Esophagus muscularis mucosa (tissue), 4 donors: ENCODE data around the gene CAPRIN1. TPM values are rescaled to one million over a fixed set of nuclear protein-coding genes. Genes with fewer than 3 reads are reported as not detected.

Experiments
- DNase-seq: peaks from one replicate; pipeline ENCODE4 v3.0.0-alpha.2; 2017; ENCODE audit errors: extremely low spot score
- H3K27ac ChIP-seq, 4 donors: fragments of 200-600 bp; sonication (generic); replicated peaks in 1 of 4; 1 replicate in 3 of 4; 2 replicates in 1 of 4; pipeline ENCODE4 v1.5.1; 2016 to 2019; ENCODE audit warnings: mild to moderate bottlenecking in 1 of 4
- H3K27me3 ChIP-seq, 4 donors: fragments of 200-600 bp; sonication (generic); one replicate each; pipeline versions ENCODE4 v1.5.1 to v1.6.0; 2016 to 2019
- H3K36me3 ChIP-seq, 4 donors: fragments of 200-600 bp; sonication (generic); one replicate each; pipeline ENCODE4 v1.5.1; 2016 to 2019
- H3K4me1 ChIP-seq, 4 donors: fragments of 200-600 bp; sonication (generic); one replicate each; pipeline ENCODE4 v1.5.1; 2016 to 2019
- H3K4me3 ChIP-seq, 4 donors: fragments of 200-600 bp; sonication (generic); 1 replicate in 2 of 4; 2 replicates in 2 of 4; pipeline ENCODE4 v1.5.1; 2016 to 2019; ENCODE audit warnings: mild to moderate bottlenecking in 4 of 4, moderate library complexity in 1 of 4
- H3K9me3 ChIP-seq, 4 donors: fragments of 200-600 bp; sonication (generic); 1 replicate in 3 of 4; 2 replicates in 1 of 4; pipeline ENCODE4 v1.5.1; 2016 to 2019
- EP300 ChIP-seq: sonication (generic); formaldehyde crosslinking; IDR thresholded peaks from one replicate; pipeline ENCODE4 v1.6.1; 2017; ENCODE audit warnings: antibody characterized with exemption
- POLR2A ChIP-seq: fragments of 450-650 bp; IDR thresholded peaks from one replicate; pipeline ENCODE4 v1.6.1; 2017; ENCODE audit warnings: antibody characterized with exemption, moderate library complexity, mild to moderate bottlenecking, low read depth
- POLR2AphosphoS5 ChIP-seq, 2 donors: sonication (generic); formaldehyde crosslinking; IDR thresholded peaks; one replicate each; pipeline ENCODE4 v1.6.1; 2017; ENCODE audit warnings: antibody characterized with exemption in 2 of 2
- WGBS: methylation state at CpG from one replicate; pipeline ENCODE4 v1.1.5; 2018; 5-methylcytosine and 5-hydroxymethylcytosine counted together
- intact Hi-C: fragments of 100-400 bp; cut with DNase I; formaldehyde crosslinking; loops from one replicate; pipeline ENCODE4 v1.15.1; 2023
- total RNA-seq, 4 donors: library from RNA; depleted of rRNA; stranded (reverse); fragments of >200 nt; gene quantifications; one replicate each; pipeline versions ENCODE4 v1.1.0 to v1.2.1, GENCODE V29; 2016
- TF ChIP-seq, protein P1 (sequence below), 3 experiments: fragments of 200-600 bp in 2 of 3; fragments of 450-650 bp in 1 of 3; sonication (generic) in 2 of 3; IDR thresholded peaks; one replicate each; pipeline ENCODE4 v1.5.1; 2017 to 2019; ENCODE audit warnings: antibody characterized with exemption in 3 of 3, mild to moderate bottlenecking in 2 of 3, moderate library complexity in 1 of 3

The CAPRIN1 gene
- total RNA-seq, 4 donors from 2014 or later: 99.9 to 152 (median 103) TPM

DNA sequence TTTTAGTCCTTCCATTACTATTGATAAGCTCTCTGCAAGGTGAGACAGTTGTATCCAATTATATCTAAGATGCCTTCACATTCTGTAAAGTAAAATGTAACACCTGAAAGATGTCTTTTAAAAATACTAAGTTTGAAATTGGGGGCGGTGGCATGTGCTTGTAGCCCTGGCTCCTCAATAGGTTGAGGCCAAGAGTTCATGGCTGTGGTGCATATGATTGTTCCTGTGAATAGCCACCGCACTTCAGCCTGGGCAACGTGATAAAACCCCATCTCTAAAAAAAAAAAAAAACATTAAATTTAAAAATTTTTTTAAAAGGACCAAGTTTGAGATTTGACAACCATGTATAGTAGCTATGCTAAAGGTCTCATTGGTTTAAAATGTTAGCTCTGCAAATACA, 20.5 kb downstream of the CAPRIN1 start:
- WGBS: 81% methylated on average over 3 of the region's 3 CpGs
- H3K4me1 ChIP-seq: peaks cover 26 to 52% (median 38%) of the 10 kb centered on the region in 4 donors
- H3K36me3 ChIP-seq: peaks cover 15 to 54% (median 42%) of the 10 kb centered on the region in 4 donors

GRCh38 chr11:34072832-34073231, 21.3 kb downstream of the CAPRIN1 start:
- 80% methylated on average over 2 of the region's 2 CpGs for WGBS
- H3K4me3 ChIP-seq: no peak overlapping the region
- intact Hi-C loops: no loop called here
- H3K4me1 ChIP-seq: peaks cover 21 to 44% (median 30%) of the 10 kb centered on the region in 4 donors
- H3K36me3 ChIP-seq: peaks cover 15 to 62% (median 50%) of the 10 kb centered on the region in 4 donors
- DNase-seq: no peak
- H3K27ac ChIP-seq: no peak overlapping the region
- H3K9me3 ChIP-seq: no peaks in the 10 kb centered on the region
- no peaks in the 10 kb centered on the region for H3K27me3 ChIP-seq
- TF ChIP-seq POLR2AphosphoS5 (IDR thresholded peaks at IDR 0.05): no peak
- TF ChIP-seq POLR2A: no peak
- TF ChIP-seq, protein P1, sequence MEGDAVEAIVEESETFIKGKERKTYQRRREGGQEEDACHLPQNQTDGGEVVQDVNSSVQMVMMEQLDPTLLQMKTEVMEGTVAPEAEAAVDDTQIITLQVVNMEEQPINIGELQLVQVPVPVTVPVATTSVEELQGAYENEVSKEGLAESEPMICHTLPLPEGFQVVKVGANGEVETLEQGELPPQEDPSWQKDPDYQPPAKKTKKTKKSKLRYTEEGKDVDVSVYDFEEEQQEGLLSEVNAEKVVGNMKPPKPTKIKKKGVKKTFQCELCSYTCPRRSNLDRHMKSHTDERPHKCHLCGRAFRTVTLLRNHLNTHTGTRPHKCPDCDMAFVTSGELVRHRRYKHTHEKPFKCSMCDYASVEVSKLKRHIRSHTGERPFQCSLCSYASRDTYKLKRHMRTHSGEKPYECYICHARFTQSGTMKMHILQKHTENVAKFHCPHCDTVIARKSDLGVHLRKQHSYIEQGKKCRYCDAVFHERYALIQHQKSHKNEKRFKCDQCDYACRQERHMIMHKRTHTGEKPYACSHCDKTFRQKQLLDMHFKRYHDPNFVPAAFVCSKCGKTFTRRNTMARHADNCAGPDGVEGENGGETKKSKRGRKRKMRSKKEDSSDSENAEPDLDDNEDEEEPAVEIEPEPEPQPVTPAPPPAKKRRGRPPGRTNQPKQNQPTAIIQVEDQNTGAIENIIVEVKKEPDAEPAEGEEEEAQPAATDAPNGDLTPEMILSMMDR (IDR thresholded peaks at IDR 0.05): no peak
- no peak for TF ChIP-seq EP300

More for the DNA sequence above, 20.5 kb downstream of the CAPRIN1 start:
- intact Hi-C loops: no loop called here
- H3K27ac ChIP-seq: no peak overlapping the region
- TF ChIP-seq POLR2A (no peak), EP300 (no peak), POLR2AphosphoS5 (IDR thresholded peaks at IDR 0.05) (no peak)
- TF ChIP-seq, protein P1 (IDR thresholded peaks at IDR 0.05): no peak
- H3K4me3 ChIP-seq: no peak overlapping the region
- DNase-seq: no peak
- no peaks in the 10 kb centered on the region for H3K27me3 ChIP-seq
- no peaks in the 10 kb centered on the region for H3K9me3 ChIP-seq

DNA sequence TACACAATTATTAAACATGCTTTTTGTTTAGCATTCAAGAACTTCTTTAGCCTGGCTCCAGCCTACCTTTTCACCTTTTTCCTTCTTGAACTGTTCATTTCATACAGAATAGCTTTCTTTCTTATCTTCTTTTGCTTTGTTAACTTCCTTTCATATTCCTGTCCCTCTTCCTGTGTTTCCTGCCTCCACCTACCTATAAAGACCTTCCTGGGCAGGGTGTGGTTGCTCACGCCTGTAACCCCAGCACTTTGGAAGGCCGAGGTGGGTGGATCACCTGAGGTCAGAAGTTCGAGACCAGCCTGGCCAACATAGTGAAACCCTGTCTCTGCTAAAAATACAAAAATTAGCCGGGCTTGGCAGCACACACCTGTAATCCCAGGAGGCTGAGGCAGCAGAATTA, 22.9 kb downstream of the CAPRIN1 start:
- H3K4me1 ChIP-seq: peaks cover 5 to 35% (median 15%) of the 10 kb centered on the region in 4 donors
- no peak for DNase-seq
- H3K4me3 ChIP-seq: no peak overlapping the region
- intact Hi-C loops: no loop called here
- peaks cover 19 to 78% (median 58%) of the 10 kb centered on the region in 4 donors for H3K36me3 ChIP-seq
- no peaks in the 10 kb centered on the region for H3K27me3 ChIP-seq
- no peaks in the 10 kb centered on the region for H3K9me3 ChIP-seq
- TF ChIP-seq POLR2AphosphoS5 (IDR thresholded peaks at IDR 0.05): no peak
- TF ChIP-seq POLR2A: no peak
- 83% methylated on average over 4 of the region's 4 CpGs for WGBS
- peak overlapping the region in 1 of 4 donors; percentile 1 for H3K27ac ChIP-seq

DNA sequence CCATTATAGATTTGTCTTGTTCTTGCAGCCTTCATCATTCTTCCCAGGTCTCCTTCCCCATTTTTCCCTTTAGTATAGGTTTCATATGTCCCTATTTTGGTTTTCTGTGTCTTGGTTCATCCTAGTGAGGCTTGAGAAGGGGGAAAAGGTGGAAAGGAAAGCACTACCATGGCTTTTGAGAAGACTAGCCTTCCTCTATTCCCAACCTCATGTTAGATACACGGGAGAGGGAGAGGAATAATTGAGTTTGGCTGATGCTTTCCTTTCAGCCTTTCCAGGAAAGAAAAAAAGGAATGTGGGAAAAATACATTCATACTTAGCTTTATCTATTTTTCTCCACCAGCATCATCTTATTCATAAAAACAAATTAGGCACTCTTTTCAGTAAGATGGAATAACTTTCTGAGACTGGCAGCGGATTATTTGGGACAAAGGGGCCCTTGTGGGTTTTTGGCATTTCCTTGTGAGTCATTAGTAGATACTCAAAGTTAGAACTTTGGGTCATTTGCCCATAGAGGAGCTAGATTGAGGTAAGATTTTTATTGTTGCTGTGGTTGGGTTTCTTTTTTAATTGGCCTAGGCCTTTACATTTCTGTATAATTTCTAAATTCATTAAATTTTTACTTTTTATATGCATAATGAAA, 23.8 kb downstream of the CAPRIN1 start:
- no peak for DNase-seq
- TF ChIP-seq EP300 (no peak), POLR2A (no peak), POLR2AphosphoS5 (IDR thresholded peaks at IDR 0.05) (no peak)
- TF ChIP-seq, protein P1 (IDR thresholded peaks at IDR 0.05): no peak
- intact Hi-C loops: no loop called here
- peaks cover 28 to 87% (median 67%) of the 10 kb centered on the region in 4 donors for H3K36me3 ChIP-seq
- H3K4me1 ChIP-seq: peaks cover 0 to 25% (median 11%) of the 10 kb centered on the region in 4 donors
- H3K27ac ChIP-seq: no peak overlapping the region
- WGBS: 43% methylated on average over 2 of the region's 2 CpGs
- H3K27me3 ChIP-seq: no peaks in the 10 kb centered on the region
- H3K4me3 ChIP-seq: no peak overlapping the region
- H3K9me3 ChIP-seq: no peaks in the 10 kb centered on the region

DNA sequence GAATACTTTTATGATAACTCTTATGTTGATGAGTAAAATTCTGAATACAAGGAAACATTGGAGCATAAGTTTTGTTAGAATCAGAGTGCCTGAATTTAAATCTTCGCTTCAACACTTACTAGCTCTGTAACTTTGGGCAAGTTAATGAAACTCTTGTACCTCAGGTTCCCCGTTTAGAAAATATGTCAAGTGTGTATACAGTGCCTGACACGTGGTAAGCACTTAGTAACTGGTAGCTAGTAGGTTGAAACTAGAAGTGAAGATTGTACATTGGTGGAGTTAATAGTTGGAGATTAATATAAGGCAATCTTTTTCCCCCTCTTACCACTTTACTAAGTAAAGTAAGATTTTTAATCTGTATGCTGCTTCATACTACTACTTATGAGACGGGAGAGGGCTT, 29.1 kb downstream of the CAPRIN1 start:
- no peaks in the 10 kb centered on the region for H3K27me3 ChIP-seq
- no peak overlapping the region for H3K4me3 ChIP-seq
- H3K36me3 ChIP-seq: peaks cover 57 to 99% (median 89%) of the 10 kb centered on the region in 4 donors
- H3K4me1 ChIP-seq: peaks cover 0 to 3% (median 0%) of the 10 kb centered on the region in 4 donors
- no peak overlapping the region for H3K27ac ChIP-seq
- no peak for DNase-seq
- intact Hi-C loops: no loop called here
- 81% methylated on average over 4 of the region's 4 CpGs for whole genome bisulfite sequencing
- no peaks in the 10 kb centered on the region for H3K9me3 ChIP-seq
- TF ChIP-seq POLR2A (no peak), POLR2AphosphoS5 (IDR thresholded peaks at IDR 0.05) (no peak), EP300 (no peak)
- TF ChIP-seq, protein P1 (IDR thresholded peaks at IDR 0.05): no peak
